ENCODE measurements around the gene HIRIP3.
A peak's percentile ranks its signal among the peaks of the same experiment; 100 is the strongest.
"Not testable (repeated sequence)": the region's sequence is repeated elsewhere in the genome, so short reads cannot be mapped to it uniquely, and the experiment has no call there.

The HIRIP3 gene

GRCh38 chr16:29961479-29962343, 33.7 kb downstream of the HIRIP3 start, which contains the start of gene TMEM219:
Gene TMEM219 (plus strand): TSS chr16:29962079. CDS start chr16:29963144, 1,065 bp downstream.
- DNase-seq (ENCODE audit: low read depth, low spot score) = peak; percentile 66

- DNase-seq (ENCODE audit: low read depth, low spot score) = no peak
These were observed 34.3 kb downstream of the HIRIP3 start for GRCh38 chr16:29961127-29961478.

DNA sequence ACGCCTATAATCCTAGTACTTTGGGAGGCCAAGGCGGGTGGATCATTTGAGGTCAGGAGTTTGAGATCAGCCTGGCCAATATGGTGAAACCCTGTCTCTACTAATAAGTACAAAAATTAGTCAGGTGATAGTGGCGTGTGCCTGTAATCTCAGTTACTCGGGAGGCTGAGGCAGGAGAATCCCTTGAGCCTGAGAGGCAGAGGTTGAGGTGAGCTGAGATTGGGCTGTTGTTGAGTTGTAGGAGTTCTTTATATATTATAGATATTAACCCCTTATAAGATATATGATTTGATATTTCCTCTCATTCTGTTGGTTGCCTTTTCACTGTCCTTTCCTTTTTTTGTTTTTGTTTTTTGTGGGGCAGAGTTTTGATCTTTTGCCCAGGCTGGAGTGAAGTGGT, 35.6 kb downstream of the HIRIP3 start:
- not testable (repeated sequence) for DNase-seq (ENCODE audit: low read depth, low spot score)

DNA sequence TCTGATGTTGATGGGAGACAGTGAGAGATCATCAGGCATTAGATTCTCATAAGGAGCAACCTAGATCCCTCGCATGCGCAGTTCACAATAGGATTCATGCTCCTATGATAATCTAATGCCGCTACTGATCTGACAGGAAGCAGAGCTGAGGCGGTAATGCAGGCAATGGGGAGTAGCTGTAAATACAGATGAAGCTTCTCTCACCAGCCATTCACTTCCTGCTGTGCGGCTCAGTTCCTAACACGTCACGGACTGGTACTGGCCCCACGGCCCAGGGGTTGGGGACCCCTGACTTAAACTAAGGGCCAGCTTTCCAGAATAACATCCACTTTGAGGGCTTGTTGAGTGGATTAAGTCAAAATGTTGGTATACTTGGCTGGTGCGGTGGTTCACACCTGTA, 36.1 kb downstream of the HIRIP3 start:
- no peak for DNase-seq (ENCODE audit: low read depth, low spot score)

DNA sequence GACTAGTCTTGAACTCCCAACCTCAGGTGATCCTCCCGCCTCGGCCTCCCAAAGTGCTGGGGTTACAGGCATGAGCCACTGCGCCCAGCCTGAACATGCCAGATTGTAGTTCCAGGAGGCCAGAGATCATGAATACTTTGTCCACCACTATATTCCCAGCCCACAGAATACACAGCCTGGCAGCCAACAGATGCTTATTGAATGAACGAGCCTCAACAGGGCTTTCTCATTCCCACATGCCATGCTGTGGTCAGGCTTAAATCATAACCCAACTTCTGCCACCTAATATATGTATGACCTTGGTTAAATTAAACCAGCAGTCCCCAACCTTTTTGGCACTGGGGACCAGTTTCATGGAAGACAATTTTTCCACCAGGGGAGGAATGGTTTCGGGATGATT, 36.7 kb downstream of the HIRIP3 start:
- DNase-seq (ENCODE audit: low read depth, low spot score) = no peak

GRCh38 chr16:29951625-29952365, 43.6 kb downstream of the HIRIP3 start:
- no peak for DNase-seq (ENCODE audit: low read depth, low spot score)

GRCh38 chr16:29950806-29951461, 44.5 kb downstream of the HIRIP3 start:
- no peak for DNase-seq (ENCODE audit: low read depth, low spot score)

- no peak for DNase-seq (ENCODE audit: low read depth, low spot score)
These were observed 47.5 kb downstream of the HIRIP3 start for GRCh38 chr16:29947897-29948296.

GRCh38 chr16:29943846-29944799, 51.3 kb downstream of the HIRIP3 start:
- peak; percentile 76 for DNase-seq (ENCODE audit: low read depth, low spot score)

Measured in smooth muscle cell of the brain vasculature (primary cell).